Right atrium auricular region (tissue), 2 donors: ENCODE data around the gene KAT6B. TPM values are rescaled to one million over a fixed set of nuclear protein-coding genes. Genes with fewer than 3 reads are reported as not detected.

Experiments used
- DNase-seq: peaks from one replicate; pipeline ENCODE4 v3.0.0-alpha.2; 2019; ENCODE audit warnings: low spot score
- H3K27ac ChIP-seq, 2 donors: fragments of 200-600 bp; sonication (generic); 1 replicate in 1 of 2; 2 replicates in 1 of 2; pipeline ENCODE4 v1.5.1; 2016 to 2019
- H3K27me3 ChIP-seq, 2 donors: fragments of 200-600 bp; sonication (generic); one replicate each; pipeline versions ENCODE4 v1.5.1 to v1.6.0; 2017 to 2019
- H3K36me3 ChIP-seq: fragments of 200-600 bp; sonication (generic); one replicate; pipeline ENCODE4 v1.5.1; 2016
- H3K4me1 ChIP-seq, 2 donors: fragments of 200-600 bp; sonication (generic); one replicate each; pipeline versions ENCODE4 v1.5.1 to v1.6.0; 2017 to 2019
- H3K4me3 ChIP-seq, 2 donors: fragments of 200-600 bp; sonication (generic); 1 replicate in 1 of 2; 2 replicates in 1 of 2; pipeline ENCODE4 v1.5.1; 2017 to 2019; ENCODE audit warnings: mild to moderate bottlenecking in 1 of 2, moderate library complexity in 1 of 2
- H3K9me3 ChIP-seq, 2 donors: fragments of 200-600 bp; sonication (generic); one replicate each; pipeline ENCODE4 v1.5.1; 2019
- CTCF ChIP-seq, 2 donors: fragments of 200-600 bp; sonication (generic); IDR thresholded peaks; one replicate each; pipeline ENCODE4 v1.5.1; 2019; ENCODE audit warnings: antibody characterized with exemption in 2 of 2
- total RNA-seq, 2 donors: library from RNA; depleted of rRNA; stranded (reverse); fragments of >200 nt; gene quantifications; one replicate each; pipeline ENCODE4 v1.1.0, GENCODE V29; 2016

The KAT6B gene
- total RNA-seq, 2 donors from 2014 or later, result 42.7 to 43.5 TPM

- H3K27ac ChIP-seq, result peak overlapping the region; percentile 7 to 29
- H3K27me3 ChIP-seq, result no peaks in the 10 kb centered on the region
- no peak for TF ChIP-seq CTCF (IDR thresholded peaks at IDR 0.05)
- H3K36me3 ChIP-seq, result no peaks in the 10 kb centered on the region
- no peaks in the 10 kb centered on the region for H3K4me1 ChIP-seq
- no peaks in the 10 kb centered on the region for H3K9me3 ChIP-seq
- no peak for DNase-seq
- H3K4me3 ChIP-seq, result no peak overlapping the region
Measured at GRCh38 chr10:75062506-75063299, 236.3 kb downstream of the KAT6B start.

GRCh38 chr10:75063461-75064230 is 237.2 kb downstream of the KAT6B start:
- no peaks in the 10 kb centered on the region for H3K4me1 ChIP-seq
- DNase-seq, result no peak
- H3K9me3 ChIP-seq, result no peaks in the 10 kb centered on the region
- H3K27ac ChIP-seq, result no peak overlapping the region
- TF ChIP-seq CTCF (IDR thresholded peaks at IDR 0.05), result no peak
- H3K36me3 ChIP-seq, result no peaks in the 10 kb centered on the region
- H3K27me3 ChIP-seq, result no peaks in the 10 kb centered on the region
- no peak overlapping the region for H3K4me3 ChIP-seq

GRCh38 chr10:75065076-75065475 is 238.7 kb downstream of the KAT6B start:
- DNase-seq, result no peak
- Histone ChIP-seq H3K36me3 (no peaks in the 10 kb centered on the region), H3K27me3 (no peaks in the 10 kb centered on the region), H3K9me3 (no peaks in the 10 kb centered on the region), H3K27ac (no peak overlapping the region), H3K4me1 (peaks cover 0 to 1% of the 10 kb centered on the region in 2 donors), H3K4me3 (no peak overlapping the region)
- TF ChIP-seq CTCF (IDR thresholded peaks at IDR 0.05), result no peak

GRCh38 chr10:75066271-75066670 is 239.9 kb downstream of the KAT6B start:
- Histone ChIP-seq H3K9me3 (no peaks in the 10 kb centered on the region), H3K36me3 (no peaks in the 10 kb centered on the region), H3K4me1 (peaks cover 0 to 13% of the 10 kb centered on the region in 2 donors), H3K27ac (no peak overlapping the region), H3K27me3 (no peaks in the 10 kb centered on the region), H3K4me3 (no peak overlapping the region)
- no peak for DNase-seq
- no peak for TF ChIP-seq CTCF (IDR thresholded peaks at IDR 0.05)

- H3K4me3 ChIP-seq, result no peak overlapping the region
- H3K36me3 ChIP-seq, result no peaks in the 10 kb centered on the region
- TF ChIP-seq CTCF (IDR thresholded peaks at IDR 0.05), result no peak
- H3K27me3 ChIP-seq, result no peaks in the 10 kb centered on the region
- H3K4me1 ChIP-seq, result peaks cover 0 to 18% of the 10 kb centered on the region in 2 donors
- no peak overlapping the region for H3K27ac ChIP-seq
- H3K9me3 ChIP-seq, result no peaks in the 10 kb centered on the region
- no peak for DNase-seq
Measured at GRCh38 chr10:75067272-75067671, 240.9 kb downstream of the KAT6B start.
